Measurements from ENCODE around the gene C12orf56.
A peak's percentile ranks its signal among the peaks of the same experiment; 100 is the strongest.

C12orf56 gene

GRCh38 chr12:64390275-64390851, at the start of gene C12orf56:
Gene C12orf56, minus strand, starts transcription at chr12:64390758. Its CDS starts 193 bp downstream, at chr12:64390565.
- DNase-seq = no peak

- no peak for DNase-seq
These were observed 49.5 kb upstream of the C12orf56 start for GRCh38 chr12:64440100-64440499.

- no peak for DNase-seq
These were observed 43.4 kb upstream of the C12orf56 start for GRCh38 chr12:64433915-64434314.

- no peak for DNase-seq
These were observed 41.2 kb upstream of the C12orf56 start for GRCh38 chr12:64431791-64432190.

GRCh38 chr12:64430886-64431285, 40.3 kb upstream of the C12orf56 start:
- no peak for DNase-seq

- no peak for DNase-seq
These were observed 38.4 kb upstream of the C12orf56 start for GRCh38 chr12:64428956-64429355.

- no peak for DNase-seq
These were observed 37.4 kb upstream of the C12orf56 start for GRCh38 chr12:64427988-64428387.

GRCh38 chr12:64419696-64420095, 29.1 kb upstream of the C12orf56 start:
- no peak for DNase-seq

GRCh38 chr12:64418209-64418608, 27.7 kb upstream of the C12orf56 start:
- DNase-seq = no peak

GRCh38 chr12:64413884-64414283, 23.3 kb upstream of the C12orf56 start:
- no peak for DNase-seq

- DNase-seq = no peak
These were observed 21.9 kb upstream of the C12orf56 start for GRCh38 chr12:64412459-64412858.

GRCh38 chr12:64411427-64411826, 20.9 kb upstream of the C12orf56 start:
- no peak for DNase-seq

GRCh38 chr12:64407342-64408223, 17.0 kb upstream of the C12orf56 start:
- DNase-seq = no peak

- DNase-seq = peak; percentile 10
These were observed 14.1 kb upstream of the C12orf56 start for GRCh38 chr12:64404470-64405256.

- peak; percentile 87 for DNase-seq
These were observed 13.3 kb upstream of the C12orf56 start, which contains the start of gene XPOT for GRCh38 chr12:64403707-64404469. Gene XPOT, plus strand, starts transcription at chr12:64404392. Its CDS starts 5,644 bp downstream, at chr12:64410036.

GRCh38 chr12:64402181-64402580, 11.6 kb upstream of the C12orf56 start:
- DNase-seq = no peak

- no peak for DNase-seq
These were observed 9.5 kb upstream of the C12orf56 start for GRCh38 chr12:64400041-64400440.

GRCh38 chr12:64395739-64396138, 5.2 kb upstream of the C12orf56 start:
- DNase-seq = no peak

GRCh38 chr12:64392221-64392620, 1.7 kb upstream of the C12orf56 start:
- no peak for DNase-seq

- no peak for DNase-seq
These were observed 1.4 kb downstream of the C12orf56 start for GRCh38 chr12:64389154-64389553.

GRCh38 chr12:64387197-64387816, 3.3 kb downstream of the C12orf56 start:
- DNase-seq = no peak

GRCh38 chr12:64385468-64385867, 5.1 kb downstream of the C12orf56 start:
- no peak for DNase-seq
